ENCODE data around the gene ANKRD16.
A peak's percentile ranks its signal among the peaks of the same experiment; 100 is the strongest.

ANKRD16 gene

GRCh38 chr10:5904227-5904626 lies 14.5 kb upstream of the ANKRD16 start:
- no peak for DNase-seq (ENCODE audit: low read depth in 2 of 3, low spot score in 2 of 3)

DNA sequence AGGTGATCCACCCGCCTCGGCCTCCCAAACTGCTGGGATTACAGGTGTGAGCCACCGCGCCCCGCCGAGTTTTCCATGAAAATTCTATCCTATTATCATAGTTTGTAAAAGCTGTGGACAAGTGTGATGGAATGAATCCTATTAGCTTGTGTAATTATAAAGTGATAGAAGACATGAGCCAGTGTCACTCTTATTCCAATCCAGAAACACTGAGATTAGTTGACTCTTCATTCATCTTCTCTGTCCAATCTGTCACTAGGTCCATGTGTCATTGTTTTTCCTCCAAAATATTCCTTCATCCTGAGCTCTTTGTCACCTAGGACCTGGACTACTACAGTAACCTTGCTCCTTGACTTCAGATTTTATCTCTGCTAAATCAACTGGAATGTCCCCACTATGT lies 13.9 kb upstream of the ANKRD16 start:
- DNase-seq (ENCODE audit: low read depth in 2 of 3, low spot score in 2 of 3) = no peak

GRCh38 chr10:5902511-5903274 lies 13.0 kb upstream of the ANKRD16 start:
- DNase-seq (ENCODE audit: low read depth in 2 of 3, low spot score in 2 of 3) = no peak

GRCh38 chr10:5900247-5900646 lies 10.6 kb upstream of the ANKRD16 start:
- no peak for DNase-seq (ENCODE audit: low read depth in 2 of 3, low spot score in 2 of 3)

- no peak for DNase-seq (ENCODE audit: low read depth in 2 of 3, low spot score in 2 of 3)
These were observed 8.5 kb upstream of the ANKRD16 start for GRCh38 chr10:5898163-5898562.

DNA sequence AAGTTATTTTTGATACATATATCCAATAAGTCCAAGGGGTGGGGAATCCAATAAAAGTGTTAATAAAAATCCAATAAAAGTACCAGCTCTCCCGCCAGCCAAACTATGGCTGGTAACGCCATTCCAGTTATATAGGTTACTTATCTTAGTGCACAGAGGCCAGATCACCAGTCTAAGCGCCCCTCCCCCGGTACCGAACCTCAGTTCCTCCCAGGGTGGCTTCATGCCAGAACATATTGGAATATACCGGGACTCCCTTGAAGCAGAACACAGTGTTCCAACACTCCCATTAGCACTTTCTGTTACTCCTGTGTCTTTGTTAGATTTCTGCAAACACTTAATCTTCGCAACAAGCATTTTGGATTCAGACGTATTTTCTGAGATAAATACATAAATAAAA lies 7.8 kb upstream of the ANKRD16 start:
- DNase-seq (ENCODE audit: low read depth in 2 of 3, low spot score in 2 of 3) = no peak

GRCh38 chr10:5897053-5897340 lies 7.3 kb upstream of the ANKRD16 start:
- DNase-seq (ENCODE audit: low read depth in 2 of 3, low spot score in 2 of 3) = no peak

GRCh38 chr10:5896208-5897052 lies 6.7 kb upstream of the ANKRD16 start:
- no peak for DNase-seq (ENCODE audit: low read depth in 2 of 3, low spot score in 2 of 3)

DNA sequence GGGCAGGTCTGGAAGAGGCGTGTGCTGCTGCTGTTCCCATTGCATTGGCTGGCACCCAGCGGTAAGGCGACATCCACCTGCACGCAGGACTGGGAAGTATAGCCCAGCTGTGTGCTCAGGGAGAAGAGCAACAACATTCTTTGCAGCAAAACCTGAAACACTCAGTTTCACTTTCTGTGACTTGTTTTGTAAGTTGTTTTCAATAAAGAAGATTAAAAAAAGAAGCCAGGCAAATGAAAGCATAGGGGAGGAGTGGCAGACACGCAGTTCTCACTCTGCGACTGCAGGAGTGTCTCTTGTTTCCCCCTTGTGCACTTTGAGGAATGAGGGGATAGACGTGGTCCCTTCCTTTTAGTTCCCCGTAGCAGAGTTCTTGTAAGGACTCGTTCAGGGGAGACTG lies 6.1 kb upstream of the ANKRD16 start:
- DNase-seq (ENCODE audit: low read depth in 2 of 3, low spot score in 2 of 3) = no peak

GRCh38 chr10:5895365-5895764 lies 5.7 kb upstream of the ANKRD16 start:
- no peak for DNase-seq (ENCODE audit: low read depth in 2 of 3, low spot score in 2 of 3)

DNA sequence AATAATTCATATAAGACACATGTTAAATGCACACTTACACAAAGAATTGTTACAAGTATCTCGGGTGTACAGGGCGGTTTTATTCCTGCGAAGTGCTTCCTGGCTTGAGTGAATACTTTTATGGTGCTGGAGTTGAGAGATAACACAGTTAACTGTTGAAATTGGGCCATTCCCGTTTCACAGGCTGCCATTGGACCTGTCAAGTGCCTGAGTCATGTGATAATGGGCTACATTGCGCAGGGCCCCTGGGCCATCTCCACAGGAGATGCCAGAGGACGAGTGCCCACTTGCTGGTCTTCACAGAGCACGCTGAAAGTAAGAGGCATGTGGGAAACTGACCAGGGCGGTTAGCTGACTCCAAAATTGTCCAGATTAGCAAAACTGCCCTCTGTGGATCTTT lies 5.2 kb upstream of the ANKRD16 start:
- no peak for DNase-seq (ENCODE audit: low read depth in 2 of 3, low spot score in 2 of 3)

DNA sequence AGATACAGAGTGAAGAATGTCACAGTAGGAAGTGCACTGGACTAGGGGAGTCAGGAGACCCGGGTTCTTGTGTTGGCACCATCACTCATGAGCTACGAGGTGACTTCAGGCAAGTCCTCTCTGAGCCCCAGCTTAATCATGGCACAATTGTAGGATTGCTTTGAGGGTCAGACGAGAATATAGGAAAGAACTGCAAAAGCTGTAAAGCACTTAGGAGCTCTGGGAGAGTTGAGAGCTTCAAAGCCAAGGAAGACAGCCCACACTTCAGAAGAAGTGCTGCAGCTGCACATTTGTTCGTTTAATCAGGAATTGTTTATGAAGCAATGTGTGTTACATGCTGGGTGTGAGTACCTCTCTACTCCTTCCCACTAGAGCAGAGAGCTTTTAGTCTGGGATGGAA lies 4.7 kb upstream of the ANKRD16 start:
- DNase-seq (ENCODE audit: low read depth in 2 of 3, low spot score in 2 of 3) = no peak

DNA sequence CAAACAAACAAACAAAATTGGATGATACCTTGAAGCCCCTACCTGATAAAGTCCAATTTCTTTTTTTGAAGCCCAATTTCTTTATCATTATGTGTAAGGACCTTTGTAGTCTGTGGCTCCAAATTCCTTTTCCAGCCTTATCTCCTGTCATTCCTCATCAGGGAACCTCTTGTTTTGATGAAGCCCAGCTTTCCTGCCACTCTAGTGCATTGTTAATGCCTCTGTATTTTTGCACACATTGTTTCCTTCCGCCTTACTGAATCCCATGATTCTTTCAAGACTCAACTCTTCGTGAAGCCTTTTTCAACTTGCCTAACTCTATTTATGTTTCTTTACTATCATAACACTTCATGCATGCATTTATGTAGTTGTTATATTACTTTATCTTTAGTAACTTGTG lies 3.6 kb upstream of the ANKRD16 start:
- no peak for DNase-seq (ENCODE audit: low read depth in 2 of 3, low spot score in 2 of 3)

DNA sequence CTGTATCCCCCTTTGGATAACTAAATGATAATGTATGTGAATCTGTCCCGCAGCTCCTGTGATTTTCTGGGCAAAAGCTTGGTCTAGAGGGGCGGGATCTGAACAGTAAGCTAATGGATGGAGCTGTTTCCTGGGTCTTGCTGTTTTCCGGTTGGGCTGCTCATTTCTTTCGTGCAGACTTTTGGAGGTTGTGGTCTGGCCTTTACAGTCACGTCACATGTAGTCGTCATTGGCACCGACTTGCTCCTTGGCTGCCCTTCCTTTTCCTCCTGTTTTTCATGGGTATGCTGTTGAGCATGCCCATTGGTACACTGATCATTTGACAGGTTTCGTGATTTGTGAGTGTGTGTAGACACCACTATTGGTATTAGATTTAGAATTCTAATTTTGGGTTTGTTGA lies 2.3 kb upstream of the ANKRD16 start:
- DNase-seq (ENCODE audit: low read depth in 2 of 3, low spot score in 2 of 3) = no peak

- no peak for DNase-seq (ENCODE audit: low read depth in 2 of 3, low spot score in 2 of 3)
These were observed 1.3 kb upstream of the ANKRD16 start for GRCh38 chr10:5891009-5891408.

- peak in 1 of 3 experiments; percentile 12 for DNase-seq (ENCODE audit: low read depth in 2 of 3, low spot score in 2 of 3)
These were observed 791 bp upstream of the ANKRD16 start for GRCh38 chr10:5890452-5890915.

- DNase-seq (ENCODE audit: low read depth in 2 of 3, low spot score in 2 of 3) = peak in 1 of 3 experiments; percentile 26
These were observed 660 bp downstream of the ANKRD16 start for GRCh38 chr10:5888843-5889623.

GRCh38 chr10:5888351-5888750 lies 1.3 kb downstream of the ANKRD16 start:
- DNase-seq (ENCODE audit: low read depth in 2 of 3, low spot score in 2 of 3) = no peak

GRCh38 chr10:5887641-5888040 lies 2.1 kb downstream of the ANKRD16 start:
- DNase-seq (ENCODE audit: low read depth in 2 of 3, low spot score in 2 of 3) = no peak

DNA sequence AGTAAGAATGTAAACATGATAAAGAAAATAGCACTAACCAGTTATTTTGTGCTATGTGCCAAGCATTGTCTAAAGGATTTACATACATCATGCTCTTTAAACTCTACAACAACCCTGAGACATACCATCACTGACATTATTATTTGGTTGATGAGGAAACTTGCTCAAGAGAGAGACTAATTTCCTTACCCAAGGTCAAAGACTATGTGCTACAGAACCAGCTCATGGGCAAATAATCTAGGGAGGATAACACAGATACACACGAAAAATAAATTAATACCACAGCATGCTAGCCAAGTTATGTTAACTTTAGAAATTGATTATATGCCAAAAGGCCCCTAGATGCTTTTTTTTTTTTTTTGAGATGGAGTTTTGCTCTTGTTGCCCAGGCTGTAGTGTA lies 2.7 kb downstream of the ANKRD16 start:
- DNase-seq (ENCODE audit: low read depth in 2 of 3, low spot score in 2 of 3) = no peak

- no peak for DNase-seq (ENCODE audit: low read depth in 2 of 3, low spot score in 2 of 3)
These were observed 4.1 kb downstream of the ANKRD16 start for GRCh38 chr10:5885619-5886018.

DNA sequence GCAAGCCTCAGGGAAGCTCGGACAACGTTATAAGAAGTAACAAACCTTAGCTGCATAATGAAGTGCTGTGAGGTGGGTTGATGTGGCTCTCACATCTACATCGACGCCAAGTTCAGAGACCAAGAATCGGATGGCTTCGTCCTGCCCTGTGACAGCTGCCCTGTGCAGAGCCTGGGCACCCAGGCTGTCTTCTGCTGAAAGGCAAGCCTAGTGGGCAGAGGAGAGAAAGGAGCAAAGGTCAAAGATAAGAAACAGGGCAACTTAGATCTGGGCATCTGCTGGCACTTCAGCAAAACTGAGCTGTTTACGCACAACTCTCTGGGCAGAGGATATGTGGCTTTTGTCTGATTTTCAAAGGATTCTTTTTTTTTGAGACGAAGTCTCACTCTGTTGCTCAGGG lies 6.7 kb downstream of the ANKRD16 start:
- no peak for DNase-seq (ENCODE audit: low read depth in 2 of 3, low spot score in 2 of 3)

All from activated CD8-positive, alpha-beta memory T cell treated with anti-CD3 and anti-CD28 coated beads for 48 hours (primary cell).